OCI-LY7 (cell line): ENCODE results near the gene RALBP1.
"Not testable (repeated sequence)": the region's sequence is repeated elsewhere in the genome, so short reads cannot be mapped to it uniquely, and the experiment has no call there.

Experiments used
- EZH2phosphoT487 ChIP-seq: fragments of 200-600 bp; sonication (generic); IDR thresholded peaks from 2 replicates; pipeline ENCODE4 v1.6.1; 2018; ENCODE audit warnings: low read depth, borderline replicate concordance, mild to moderate bottlenecking, mixed run types, antibody characterized with exemption, low read length, moderate library complexity, mixed read lengths
- TF ChIP-seq, protein P1 (sequence below): fragments of 200-600 bp; sonication (generic); conservative IDR thresholded peaks from 2 replicates; pipeline ENCODE4 v1.5.1; 2014; ENCODE audit warnings: mild to moderate bottlenecking, antibody characterized with exemption, low read length, moderate library complexity, mixed read lengths

DNA sequence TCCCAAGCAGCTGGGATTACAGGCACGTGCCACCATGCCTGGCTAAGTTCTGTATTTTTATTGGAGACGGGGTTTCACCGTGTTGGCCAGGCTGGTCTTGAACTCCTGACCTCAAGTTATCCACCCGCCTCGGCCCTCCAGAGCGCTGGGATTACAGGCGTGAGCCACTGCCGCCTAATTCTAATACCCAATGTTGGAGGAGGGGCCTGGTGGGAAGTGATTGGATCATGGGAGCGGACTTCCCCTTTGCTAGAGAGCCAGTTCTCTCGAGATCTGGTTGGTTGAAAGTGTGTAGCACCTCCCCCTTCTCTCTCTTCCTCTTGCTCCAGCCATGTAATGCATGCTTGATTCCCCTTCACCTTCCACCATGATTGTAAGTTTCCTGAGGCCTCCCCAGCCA lies 42.2 kb upstream of the RALBP1 start:
- TF ChIP-seq, protein P1, sequence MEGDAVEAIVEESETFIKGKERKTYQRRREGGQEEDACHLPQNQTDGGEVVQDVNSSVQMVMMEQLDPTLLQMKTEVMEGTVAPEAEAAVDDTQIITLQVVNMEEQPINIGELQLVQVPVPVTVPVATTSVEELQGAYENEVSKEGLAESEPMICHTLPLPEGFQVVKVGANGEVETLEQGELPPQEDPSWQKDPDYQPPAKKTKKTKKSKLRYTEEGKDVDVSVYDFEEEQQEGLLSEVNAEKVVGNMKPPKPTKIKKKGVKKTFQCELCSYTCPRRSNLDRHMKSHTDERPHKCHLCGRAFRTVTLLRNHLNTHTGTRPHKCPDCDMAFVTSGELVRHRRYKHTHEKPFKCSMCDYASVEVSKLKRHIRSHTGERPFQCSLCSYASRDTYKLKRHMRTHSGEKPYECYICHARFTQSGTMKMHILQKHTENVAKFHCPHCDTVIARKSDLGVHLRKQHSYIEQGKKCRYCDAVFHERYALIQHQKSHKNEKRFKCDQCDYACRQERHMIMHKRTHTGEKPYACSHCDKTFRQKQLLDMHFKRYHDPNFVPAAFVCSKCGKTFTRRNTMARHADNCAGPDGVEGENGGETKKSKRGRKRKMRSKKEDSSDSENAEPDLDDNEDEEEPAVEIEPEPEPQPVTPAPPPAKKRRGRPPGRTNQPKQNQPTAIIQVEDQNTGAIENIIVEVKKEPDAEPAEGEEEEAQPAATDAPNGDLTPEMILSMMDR: not testable (repeated sequence)
- not testable (repeated sequence) for TF ChIP-seq EZH2phosphoT487
